ENCODE data around the gene NKX6-2. TPM values are rescaled to one million over a fixed set of nuclear protein-coding genes. Genes with fewer than 3 reads are reported as not detected.

The NKX6-2 gene
- polyA plus RNA-seq, 12 donors = 2.3 to 11.3 (median 5.1) TPM; not detected in 2

GRCh38 chr10:132739225-132739613, 46.7 kb downstream of the NKX6-2 start:
- DNase-seq = no peak

- DNase-seq = no peak
These were observed 47.3 kb downstream of the NKX6-2 start for GRCh38 chr10:132738454-132739224.

GRCh38 chr10:132737390-132738048, 48.4 kb downstream of the NKX6-2 start:
- DNase-seq = no peak

DNA sequence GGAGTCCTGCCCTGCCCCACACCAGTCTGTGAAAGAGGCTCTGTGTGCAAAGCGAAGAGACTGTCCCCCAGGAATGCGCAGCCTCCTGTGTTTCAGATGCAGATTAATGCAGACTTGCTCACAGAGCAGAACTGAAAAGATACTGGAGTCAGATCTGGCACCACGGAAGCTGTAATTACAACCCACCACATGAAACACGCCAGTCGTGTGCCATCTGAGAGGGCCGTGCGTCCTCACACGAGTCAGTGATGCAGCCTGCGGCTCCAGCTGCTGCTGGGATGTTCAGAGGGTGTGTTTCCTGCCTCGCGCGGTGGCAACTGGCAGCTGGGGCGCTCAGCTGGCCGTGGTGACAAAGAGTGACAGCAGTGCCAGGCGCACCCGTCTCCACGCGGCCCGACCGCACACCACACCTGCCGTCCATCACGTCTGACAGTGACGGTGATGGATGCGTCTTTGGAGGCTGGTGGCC, 50.0 kb downstream of the NKX6-2 start:
- DNase-seq = no peak

DNA sequence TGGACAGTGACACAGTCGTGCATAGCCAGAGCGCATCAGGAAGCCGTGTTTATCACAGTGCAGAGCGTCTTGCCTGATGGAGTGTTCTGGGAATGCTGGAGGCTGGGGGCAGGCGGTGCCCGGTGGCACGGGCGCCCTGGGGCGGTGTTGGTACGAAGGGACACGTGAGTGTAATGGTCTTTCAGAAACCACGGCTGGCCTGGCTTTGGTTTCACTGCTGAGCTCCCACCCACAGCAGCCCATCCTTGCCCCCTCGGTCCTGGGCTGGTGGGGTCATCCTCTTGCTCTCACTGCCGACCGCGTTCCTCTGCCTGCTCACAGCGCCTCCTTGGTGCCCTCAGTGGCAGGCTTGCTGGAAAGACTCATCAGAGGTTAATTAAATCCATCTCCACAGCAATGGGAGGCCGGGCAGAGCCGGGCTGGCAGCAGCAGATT, 50.6 kb downstream of the NKX6-2 start:
- no peak for DNase-seq

DNA sequence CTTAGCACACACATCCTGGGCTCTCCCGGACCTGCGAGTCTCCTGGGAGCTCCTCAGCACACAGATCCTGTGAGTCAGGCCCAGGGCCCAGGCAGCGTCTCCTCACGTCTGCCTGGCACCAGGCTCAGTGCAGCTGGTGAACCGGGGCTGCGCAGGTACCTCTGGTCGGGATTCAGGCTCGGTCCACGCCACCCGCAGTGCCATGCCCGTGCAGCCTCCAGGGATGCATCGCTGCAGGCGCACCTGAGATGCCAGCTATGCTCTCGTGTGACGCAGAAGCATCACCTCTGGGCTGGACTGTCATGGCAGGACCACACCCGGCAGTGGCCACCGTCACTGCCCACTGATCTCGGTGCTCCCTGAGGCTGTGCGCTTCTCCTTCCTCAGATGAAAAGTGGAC, 52.0 kb downstream of the NKX6-2 start:
- no peak for DNase-seq

Other genes with a start within 250 kb of the NKX6-2 start
- gene INPP5A, start 248.4 kb downstream of the NKX6-2 start, polyA plus RNA-seq (ENCODE audit: insufficient read length in 12 of 12) = 10 to 100 TPM in 11 of 12 donors, not detected in 1; 22.2 to 59.4 (median 43.8) TPM
- gene CFAP46, start 156.4 kb upstream of the NKX6-2 start, polyA plus RNA-seq (ENCODE audit: insufficient read length in 12 of 12) = 1 to 10 TPM in 2 of 12 donors, under 1 TPM in 8, not detected in 2; 0.25 to 1.2 (median 0.50) TPM